GM13977 (cell line): ENCODE results near the gene HNF1B.
A peak's percentile ranks its signal among the peaks of the same experiment; 100 is the strongest.

Experiments used
- DNase-seq: peaks from one replicate; pipeline ENCODE4 v3.0.0; 2012; ENCODE audit warnings: low spot score
- in situ Hi-C: fragments of 300-500 bp; cut with MboI; formaldehyde crosslinking; loops from one replicate; pipeline ENCODE4 v1.12.0; 2022; ENCODE audit warnings: low sequenced_read_pairs, low pct_unique_long_range_greater_than_20kb, mixed read lengths, inconsistent platforms; ENCODE audit not compliant: unreplicated experiment
- TF ChIP-seq, protein P1 (sequence below): IDR thresholded peaks from 2 replicates; pipeline ENCODE4 v1.5.1; 2012; ENCODE audit warnings: mild to moderate bottlenecking, control low read depth; ENCODE audit not compliant: insufficient read depth; ENCODE audit errors: extremely low read depth, missing control alignments

The HNF1B gene

DNA sequence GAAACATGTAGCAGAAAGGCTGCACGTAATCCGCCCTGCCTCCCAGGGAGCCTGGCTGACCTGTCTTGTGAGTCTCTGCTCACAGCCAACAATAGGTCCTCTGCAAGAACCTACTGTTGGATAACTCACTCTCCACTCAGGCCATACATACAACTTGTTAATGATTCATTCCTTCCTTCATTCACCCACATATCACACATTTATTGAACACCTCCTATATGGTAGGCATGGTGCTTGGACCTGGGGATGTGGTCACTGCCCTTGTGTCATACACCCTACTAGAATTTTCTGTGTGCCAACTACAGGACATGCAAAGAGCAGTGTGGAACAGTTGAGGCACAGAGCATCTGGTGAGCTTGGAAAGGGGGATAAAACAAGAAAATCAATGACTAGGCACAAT is 28.1 kb upstream of the HNF1B start:
- in situ Hi-C loops, result no loop called here
- TF ChIP-seq, protein P1, sequence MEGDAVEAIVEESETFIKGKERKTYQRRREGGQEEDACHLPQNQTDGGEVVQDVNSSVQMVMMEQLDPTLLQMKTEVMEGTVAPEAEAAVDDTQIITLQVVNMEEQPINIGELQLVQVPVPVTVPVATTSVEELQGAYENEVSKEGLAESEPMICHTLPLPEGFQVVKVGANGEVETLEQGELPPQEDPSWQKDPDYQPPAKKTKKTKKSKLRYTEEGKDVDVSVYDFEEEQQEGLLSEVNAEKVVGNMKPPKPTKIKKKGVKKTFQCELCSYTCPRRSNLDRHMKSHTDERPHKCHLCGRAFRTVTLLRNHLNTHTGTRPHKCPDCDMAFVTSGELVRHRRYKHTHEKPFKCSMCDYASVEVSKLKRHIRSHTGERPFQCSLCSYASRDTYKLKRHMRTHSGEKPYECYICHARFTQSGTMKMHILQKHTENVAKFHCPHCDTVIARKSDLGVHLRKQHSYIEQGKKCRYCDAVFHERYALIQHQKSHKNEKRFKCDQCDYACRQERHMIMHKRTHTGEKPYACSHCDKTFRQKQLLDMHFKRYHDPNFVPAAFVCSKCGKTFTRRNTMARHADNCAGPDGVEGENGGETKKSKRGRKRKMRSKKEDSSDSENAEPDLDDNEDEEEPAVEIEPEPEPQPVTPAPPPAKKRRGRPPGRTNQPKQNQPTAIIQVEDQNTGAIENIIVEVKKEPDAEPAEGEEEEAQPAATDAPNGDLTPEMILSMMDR, result no peak
- no peak for DNase-seq

DNA sequence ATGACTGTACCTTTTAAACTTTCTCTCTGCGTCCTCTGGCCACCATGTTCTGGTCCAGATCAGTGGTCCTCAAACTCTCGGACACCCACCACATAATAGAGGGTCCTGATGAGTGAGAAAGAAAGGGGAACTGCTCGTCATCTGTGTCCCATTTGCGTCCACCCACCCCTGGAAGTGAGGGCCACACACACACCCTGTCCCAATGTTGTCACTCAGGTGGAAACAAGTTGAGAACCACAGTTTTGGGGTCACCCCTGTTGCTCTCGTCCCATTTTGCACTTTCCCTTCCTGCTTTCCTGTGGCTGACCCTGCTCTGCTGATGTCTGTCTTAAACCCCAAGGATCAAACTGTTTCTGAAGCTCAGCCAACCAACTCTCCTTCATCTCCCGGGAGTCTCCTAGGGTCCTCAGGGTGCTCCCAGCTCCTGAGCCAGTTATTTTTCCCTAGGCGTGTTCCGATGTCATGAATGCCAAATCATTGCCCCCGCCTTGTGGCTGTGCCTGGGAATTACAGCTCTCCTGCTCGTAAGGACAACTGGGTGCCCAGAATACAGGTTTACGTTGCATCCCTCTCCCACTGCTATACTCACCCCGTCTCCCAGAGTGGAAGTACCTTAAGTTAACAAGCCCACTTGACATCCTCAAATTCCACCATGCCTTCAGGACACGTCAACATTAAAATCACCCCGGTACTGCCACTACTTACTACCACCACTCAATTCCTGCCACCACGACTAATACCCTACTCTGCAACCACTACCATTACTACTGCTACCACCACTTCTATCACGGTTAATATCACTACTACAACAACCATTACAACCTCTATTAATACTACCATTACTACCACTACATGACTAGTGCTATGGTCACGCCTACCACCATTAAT is 26.0 kb upstream of the HNF1B start:
- TF ChIP-seq, protein P1, result peak; percentile 74
- no peak for DNase-seq
- in situ Hi-C loops, result no loop called here

DNA sequence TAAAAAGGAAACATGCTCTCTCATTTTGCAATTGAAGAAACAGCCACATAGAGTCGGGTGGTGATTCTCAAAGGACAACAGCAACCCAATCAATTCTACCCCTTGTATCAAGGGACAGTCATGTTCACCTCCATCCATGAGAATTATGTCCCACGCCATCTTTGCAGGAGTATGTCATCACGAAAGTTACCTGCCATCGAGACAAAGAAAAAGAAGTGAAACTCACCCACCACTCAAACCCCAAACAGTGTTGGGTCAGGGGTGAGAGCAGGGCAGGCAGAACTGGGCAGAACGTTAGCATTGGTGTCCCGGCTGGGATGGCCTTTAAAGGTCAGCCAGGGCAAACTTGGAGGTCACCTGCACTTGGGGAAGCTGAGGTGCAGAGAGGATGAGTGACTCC is 24.2 kb upstream of the HNF1B start:
- TF ChIP-seq, protein P1, result no peak
- in situ Hi-C loops, result no loop called here
- DNase-seq, result no peak

DNA sequence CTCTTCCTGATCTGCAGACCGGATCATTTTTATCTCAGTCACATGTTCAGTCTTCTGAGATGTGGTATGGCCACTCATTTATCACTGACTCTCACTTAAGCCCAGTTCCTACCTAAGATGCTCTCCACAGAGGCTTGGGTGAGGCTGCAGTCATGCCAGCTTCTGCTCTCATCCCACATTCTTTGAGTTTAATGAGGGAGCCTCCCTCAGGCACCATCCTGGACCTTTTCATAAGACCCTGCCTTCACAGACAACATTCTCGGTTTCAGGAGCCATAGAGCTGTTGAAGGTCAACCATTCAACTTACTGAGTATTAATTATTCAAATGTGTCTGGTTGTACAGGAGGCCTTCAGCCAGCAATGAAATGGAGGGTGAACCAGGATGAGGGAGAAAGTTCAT is 23.6 kb upstream of the HNF1B start:
- in situ Hi-C loops, result no loop called here
- TF ChIP-seq, protein P1, result no peak
- DNase-seq, result no peak

DNA sequence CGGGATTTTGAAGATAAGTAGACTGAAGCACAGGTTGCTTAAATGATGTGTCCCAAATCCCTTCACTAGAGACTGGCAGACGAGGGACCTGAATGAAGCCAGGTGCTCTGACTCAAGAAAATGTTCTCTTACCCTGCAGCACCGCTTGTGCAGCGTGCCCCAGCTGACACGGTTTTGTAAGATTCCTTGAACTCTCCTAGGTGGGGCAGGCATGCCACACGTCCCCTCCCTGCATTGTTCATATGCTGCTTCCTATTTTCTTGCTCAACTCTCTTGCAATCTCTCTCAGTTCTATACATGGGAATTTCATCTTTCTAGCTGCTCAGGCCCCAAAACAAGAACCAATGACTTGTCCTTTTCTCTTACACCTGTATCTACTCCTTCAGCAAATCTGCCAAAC is 22.1 kb upstream of the HNF1B start:
- in situ Hi-C loops, result no loop called here
- TF ChIP-seq, protein P1, result no peak
- DNase-seq, result no peak

DNA sequence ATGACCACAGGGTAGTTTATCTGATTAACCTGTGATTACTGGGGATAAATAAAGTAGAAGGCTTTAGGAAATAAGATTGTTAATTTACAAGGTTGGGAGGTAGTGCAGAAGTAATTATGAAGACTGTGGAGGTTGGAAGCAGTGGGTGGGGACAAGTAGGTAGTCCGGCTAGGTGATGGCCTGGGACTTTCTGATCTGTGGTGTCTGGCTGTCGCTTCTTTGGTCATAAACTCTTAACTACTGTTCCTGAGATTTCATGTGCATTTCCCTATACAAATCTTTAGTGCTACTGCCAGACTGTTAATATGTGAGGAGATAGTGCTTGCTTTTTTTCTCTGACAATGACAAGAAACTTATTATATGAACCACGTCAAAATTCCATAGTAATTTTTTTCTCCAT is 19.5 kb upstream of the HNF1B start:
- TF ChIP-seq, protein P1, result no peak
- no peak for DNase-seq
- in situ Hi-C loops, result no loop called here
